ENCODE measurements around the gene STPG4.

STPG4 gene

DNA sequence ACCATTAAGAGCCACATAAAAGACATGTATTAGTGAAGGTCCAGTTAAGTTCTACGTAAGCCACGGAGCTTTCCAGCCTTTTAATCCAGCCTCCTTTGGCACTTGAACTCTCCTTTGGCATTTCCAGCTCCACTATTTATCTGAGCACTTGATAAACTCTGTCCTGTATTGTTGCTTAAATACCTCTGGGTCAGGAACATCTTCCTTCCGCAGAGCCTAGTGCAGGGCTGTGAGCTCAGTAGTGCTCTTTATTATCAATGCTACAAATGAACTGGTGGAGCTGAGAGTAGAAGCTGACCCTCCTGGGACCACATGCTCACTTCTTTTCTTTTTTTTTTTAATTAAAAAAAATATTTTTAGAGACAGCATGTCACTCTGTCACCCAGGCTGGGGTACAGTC is 4.9 kb downstream of the STPG4 start:
- Histone ChIP-seq H2BK120ac (ENCODE audit: low read depth, low read length) (no peak overlapping the region), H3K4me2 (ENCODE audit: insufficient read depth, low read length, poor library complexity, severe bottlenecking) (no peak overlapping the region), H3K79me1 (ENCODE audit: low read depth, low read length) (no peaks in the 10 kb centered on the region), H2AFZ (ENCODE audit: low read length) (no peak overlapping the region), H3K14ac (ENCODE audit: low read length) (no peak overlapping the region), H3K23ac (ENCODE audit: low read depth, low read length, poor library complexity) (no peak overlapping the region), H3K27me3 (ENCODE audit: control insufficient read depth in 3 of 3, insufficient read depth in 3 of 3, low read depth in 1 of 3, low read length in 3 of 3) (no peaks in the 10 kb centered on the region), H2BK15ac (ENCODE audit: low read length) (no peak overlapping the region), H2BK5ac (ENCODE audit: low read length) (no peak overlapping the region), H3K4me3 (ENCODE audit: low read length in 2 of 2) (no peak overlapping the region), H3K18ac (ENCODE audit: low read length) (no peak overlapping the region), H3K36me3 (replicated peaks in 1 of 2; ENCODE audit: control insufficient read depth in 2 of 2, insufficient read depth in 2 of 2, low read length in 2 of 2) (peaks cover 7 to 34% of the 10 kb centered on the region in 2 donors), H3K4ac (ENCODE audit: low read length) (no peak overlapping the region), H4K8ac (ENCODE audit: low read depth, low read length) (no peak overlapping the region), H4K91ac (ENCODE audit: low read depth, low read length, poor library complexity) (no peak overlapping the region), H3K27ac (replicated peaks; ENCODE audit: low read length) (no peak overlapping the region), H3K4me1 (ENCODE audit: control insufficient read depth in 2 of 2, insufficient read depth in 1 of 2, low read depth in 1 of 2, low read length in 2 of 2) (no peaks in the 10 kb centered on the region), H2BK12ac (ENCODE audit: low read length) (no peak overlapping the region), H3K9me3 (replicated peaks in 1 of 2; ENCODE audit: control insufficient read depth in 2 of 2, insufficient read depth in 1 of 2, low read depth in 1 of 2, low read length in 2 of 2) (peaks cover 0 to 6% of the 10 kb centered on the region in 2 donors), H3K9ac (ENCODE audit: low read depth, low read length, poor library complexity) (no peak overlapping the region), H2AK5ac (ENCODE audit: low read depth, low read length) (no peak overlapping the region)
- no peak for DNase-seq (ENCODE audit: low spot score)
- WGBS, 2 donors (ENCODE audit: extremely low coverage in 2 of 2, insufficient read length in 2 of 2, insufficient replicate concordance in 1 of 2) = no CpG with 5 or more reads among the region's 3 CpGs

- Histone ChIP-seq H2BK12ac (ENCODE audit: low read length) (no peak overlapping the region), H3K23ac (ENCODE audit: low read depth, low read length, poor library complexity) (no peak overlapping the region), H3K14ac (ENCODE audit: low read length) (no peak overlapping the region), H2AFZ (ENCODE audit: low read length) (no peak overlapping the region), H3K4ac (ENCODE audit: low read length) (no peak overlapping the region), H3K18ac (ENCODE audit: low read length) (no peak overlapping the region), H4K8ac (ENCODE audit: low read depth, low read length) (no peak overlapping the region), H3K4me3 (ENCODE audit: low read length in 2 of 2) (no peak overlapping the region), H3K79me1 (ENCODE audit: low read depth, low read length) (no peaks in the 10 kb centered on the region), H4K91ac (ENCODE audit: low read depth, low read length, poor library complexity) (no peak overlapping the region), H3K4me1 (ENCODE audit: control insufficient read depth in 2 of 2, insufficient read depth in 1 of 2, low read depth in 1 of 2, low read length in 2 of 2) (no peaks in the 10 kb centered on the region), H3K9me3 (replicated peaks in 1 of 2; ENCODE audit: control insufficient read depth in 2 of 2, insufficient read depth in 1 of 2, low read depth in 1 of 2, low read length in 2 of 2) (peaks cover 2 to 8% of the 10 kb centered on the region in 2 donors), H3K27ac (replicated peaks; ENCODE audit: low read length) (no peak overlapping the region), H2AK5ac (ENCODE audit: low read depth, low read length) (no peak overlapping the region), H3K4me2 (ENCODE audit: insufficient read depth, low read length, poor library complexity, severe bottlenecking) (no peak overlapping the region), H2BK5ac (ENCODE audit: low read length) (no peak overlapping the region), H3K36me3 (replicated peaks in 1 of 2; ENCODE audit: control insufficient read depth in 2 of 2, insufficient read depth in 2 of 2, low read length in 2 of 2) (peaks cover 7 to 42% of the 10 kb centered on the region in 2 donors), H2BK120ac (ENCODE audit: low read depth, low read length) (no peak overlapping the region), H3K27me3 (ENCODE audit: control insufficient read depth in 3 of 3, insufficient read depth in 3 of 3, low read depth in 1 of 3, low read length in 3 of 3) (no peaks in the 10 kb centered on the region), H2BK15ac (ENCODE audit: low read length) (no peak overlapping the region), H3K9ac (ENCODE audit: low read depth, low read length, poor library complexity) (no peak overlapping the region)
- no CpG with 5 or more reads among the region's 3 CpGs for WGBS, 2 donors (ENCODE audit: extremely low coverage in 2 of 2, insufficient read length in 2 of 2, insufficient replicate concordance in 1 of 2)
- no peak for DNase-seq (ENCODE audit: low spot score)
These were observed 8.1 kb downstream of the STPG4 start for GRCh38 chr2:47147021-47147420.

DNA sequence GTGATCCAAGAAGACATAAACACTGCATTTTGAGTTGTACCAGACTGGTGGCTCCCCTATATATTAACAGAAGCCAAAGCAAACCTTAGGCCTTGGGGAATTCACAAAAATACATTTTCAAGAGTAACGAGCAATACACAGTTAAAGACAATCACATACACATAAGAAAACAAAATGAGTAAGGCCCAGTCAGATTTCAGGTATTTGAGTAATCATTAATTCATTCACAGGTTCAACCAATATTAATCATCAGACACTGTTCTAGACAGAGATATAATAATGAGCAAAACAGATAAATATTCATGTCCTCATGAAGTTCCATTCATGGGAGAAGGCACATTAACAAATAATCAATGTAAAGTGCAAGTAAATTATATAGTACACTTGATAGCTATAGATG is 9.6 kb downstream of the STPG4 start:
- H2BK12ac ChIP-seq (ENCODE audit: low read length) = no peak overlapping the region

GRCh38 chr2:47141520-47141919 is 13.6 kb downstream of the STPG4 start:
- Histone ChIP-seq H3K9ac (ENCODE audit: low read depth, low read length, poor library complexity) (no peak overlapping the region), H3K27me3 (ENCODE audit: control insufficient read depth in 3 of 3, insufficient read depth in 3 of 3, low read depth in 1 of 3, low read length in 3 of 3) (no peaks in the 10 kb centered on the region), H3K4me2 (ENCODE audit: insufficient read depth, low read length, poor library complexity, severe bottlenecking) (no peak overlapping the region), H4K91ac (ENCODE audit: low read depth, low read length, poor library complexity) (no peak overlapping the region), H3K36me3 (replicated peaks in 1 of 2; ENCODE audit: control insufficient read depth in 2 of 2, insufficient read depth in 2 of 2, low read length in 2 of 2) (peaks cover 8 to 18% of the 10 kb centered on the region in 2 donors), H3K18ac (ENCODE audit: low read length) (no peak overlapping the region), H2AK5ac (ENCODE audit: low read depth, low read length) (no peak overlapping the region), H4K8ac (ENCODE audit: low read depth, low read length) (no peak overlapping the region), H3K4me3 (ENCODE audit: low read length in 2 of 2) (no peak overlapping the region), H3K4ac (ENCODE audit: low read length) (no peak overlapping the region), H2BK15ac (ENCODE audit: low read length) (no peak overlapping the region), H3K9me3 (replicated peaks in 1 of 2; ENCODE audit: control insufficient read depth in 2 of 2, insufficient read depth in 1 of 2, low read depth in 1 of 2, low read length in 2 of 2) (peaks cover 2% of the 10 kb centered on the region in 2 donors), H2BK5ac (ENCODE audit: low read length) (no peak overlapping the region), H2AFZ (ENCODE audit: low read length) (no peak overlapping the region), H3K79me1 (ENCODE audit: low read depth, low read length) (no peaks in the 10 kb centered on the region), H2BK12ac (ENCODE audit: low read length) (no peak overlapping the region), H3K27ac (replicated peaks; ENCODE audit: low read length) (no peak overlapping the region), H3K14ac (ENCODE audit: low read length) (no peak overlapping the region), H3K4me1 (ENCODE audit: control insufficient read depth in 2 of 2, insufficient read depth in 1 of 2, low read depth in 1 of 2, low read length in 2 of 2) (no peaks in the 10 kb centered on the region), H2BK120ac (ENCODE audit: low read depth, low read length) (no peak overlapping the region), H3K23ac (ENCODE audit: low read depth, low read length, poor library complexity) (no peak overlapping the region)
- DNase-seq (ENCODE audit: low spot score) = no peak
- no CpG with 5 or more reads among the region's 3 CpGs for WGBS, 2 donors (ENCODE audit: extremely low coverage in 2 of 2, insufficient read length in 2 of 2, insufficient replicate concordance in 1 of 2)

More for the DNA sequence above, 9.6 kb downstream of the STPG4 start:
- H2BK15ac ChIP-seq (ENCODE audit: low read length) = no peak overlapping the region
- peaks cover 2 to 8% of the 10 kb centered on the region in 2 donors for H3K9me3 ChIP-seq (replicated peaks in 1 of 2; ENCODE audit: control insufficient read depth in 2 of 2, insufficient read depth in 1 of 2, low read depth in 1 of 2, low read length in 2 of 2)
- H2AFZ ChIP-seq (ENCODE audit: low read length) = no peak overlapping the region
- no peak overlapping the region for H3K4ac ChIP-seq (ENCODE audit: low read length)
- no peak overlapping the region for H4K91ac ChIP-seq (ENCODE audit: low read depth, low read length, poor library complexity)
- no peaks in the 10 kb centered on the region for H3K4me1 ChIP-seq (ENCODE audit: control insufficient read depth in 2 of 2, insufficient read depth in 1 of 2, low read depth in 1 of 2, low read length in 2 of 2)
- H3K36me3 ChIP-seq (replicated peaks in 1 of 2; ENCODE audit: control insufficient read depth in 2 of 2, insufficient read depth in 2 of 2, low read length in 2 of 2) = peaks cover 7 to 36% of the 10 kb centered on the region in 2 donors
- H3K4me2 ChIP-seq (ENCODE audit: insufficient read depth, low read length, poor library complexity, severe bottlenecking) = no peak overlapping the region
- H2AK5ac ChIP-seq (ENCODE audit: low read depth, low read length) = no peak overlapping the region
- H2BK5ac ChIP-seq (ENCODE audit: low read length) = no peak overlapping the region
- no peak overlapping the region for H4K8ac ChIP-seq (ENCODE audit: low read depth, low read length)
- H3K4me3 ChIP-seq (ENCODE audit: low read length in 2 of 2) = no peak overlapping the region
- H3K27me3 ChIP-seq (ENCODE audit: control insufficient read depth in 3 of 3, insufficient read depth in 3 of 3, low read depth in 1 of 3, low read length in 3 of 3) = no peaks in the 10 kb centered on the region
- WGBS, 2 donors (ENCODE audit: extremely low coverage in 2 of 2, insufficient read length in 2 of 2, insufficient replicate concordance in 1 of 2) = no CpG with 5 or more reads among the region's 1 CpG
- no peak overlapping the region for H3K27ac ChIP-seq (replicated peaks; ENCODE audit: low read length)
- no peak overlapping the region for H3K18ac ChIP-seq (ENCODE audit: low read length)
- DNase-seq (ENCODE audit: low spot score) = no peak
- H2BK120ac ChIP-seq (ENCODE audit: low read depth, low read length) = no peak overlapping the region
- no peak overlapping the region for H3K23ac ChIP-seq (ENCODE audit: low read depth, low read length, poor library complexity)
- no peak overlapping the region for H3K9ac ChIP-seq (ENCODE audit: low read depth, low read length, poor library complexity)
- no peaks in the 10 kb centered on the region for H3K79me1 ChIP-seq (ENCODE audit: low read depth, low read length)
- no peak overlapping the region for H3K14ac ChIP-seq (ENCODE audit: low read length)
